SKM-1 (cell line): ENCODE measurements around the gene MEGF11.

Experiments
- DNase-seq: peaks from one replicate; lab custom pipeline; 2025; ENCODE audit not compliant: unreplicated experiment; lab: John Stamatoyannopoulos, UW

MEGF11 gene

GRCh38 chr15:66241087-66241907 is 12.3 kb downstream of the MEGF11 start:
- no peak for DNase-seq

- no peak for DNase-seq
These were observed 13.2 kb downstream of the MEGF11 start for GRCh38 chr15:66240240-66240794.

- DNase-seq = no peak
These were observed 14.0 kb downstream of the MEGF11 start for GRCh38 chr15:66239514-66239913.

GRCh38 chr15:66238318-66238717 is 15.2 kb downstream of the MEGF11 start:
- no peak for DNase-seq

- no peak for DNase-seq
These were observed 15.9 kb downstream of the MEGF11 start for GRCh38 chr15:66237513-66238235.

- DNase-seq = no peak
These were observed 16.7 kb downstream of the MEGF11 start for GRCh38 chr15:66236806-66237375.

GRCh38 chr15:66235866-66236265 is 17.7 kb downstream of the MEGF11 start:
- DNase-seq = no peak

- no peak for DNase-seq
These were observed 18.8 kb downstream of the MEGF11 start for GRCh38 chr15:66234798-66235197.

- DNase-seq = no peak
These were observed 19.8 kb downstream of the MEGF11 start for GRCh38 chr15:66233487-66234415.

GRCh38 chr15:66232267-66232625 is 21.3 kb downstream of the MEGF11 start:
- no peak for DNase-seq

GRCh38 chr15:66231394-66232266 is 21.9 kb downstream of the MEGF11 start:
- DNase-seq = no peak

GRCh38 chr15:66229790-66230465 is 23.6 kb downstream of the MEGF11 start:
- DNase-seq = no peak

- DNase-seq = no peak
These were observed 24.5 kb downstream of the MEGF11 start for GRCh38 chr15:66228807-66229735.

GRCh38 chr15:66226736-66227135 is 26.8 kb downstream of the MEGF11 start:
- DNase-seq = no peak

- DNase-seq = no peak
These were observed 27.8 kb downstream of the MEGF11 start for GRCh38 chr15:66225656-66226274.

GRCh38 chr15:66224946-66225345 is 28.6 kb downstream of the MEGF11 start:
- no peak for DNase-seq

- DNase-seq = no peak
These were observed 31.0 kb downstream of the MEGF11 start for GRCh38 chr15:66222273-66223198.
